ENCODE measurements around the gene ZNF549.

DNA sequence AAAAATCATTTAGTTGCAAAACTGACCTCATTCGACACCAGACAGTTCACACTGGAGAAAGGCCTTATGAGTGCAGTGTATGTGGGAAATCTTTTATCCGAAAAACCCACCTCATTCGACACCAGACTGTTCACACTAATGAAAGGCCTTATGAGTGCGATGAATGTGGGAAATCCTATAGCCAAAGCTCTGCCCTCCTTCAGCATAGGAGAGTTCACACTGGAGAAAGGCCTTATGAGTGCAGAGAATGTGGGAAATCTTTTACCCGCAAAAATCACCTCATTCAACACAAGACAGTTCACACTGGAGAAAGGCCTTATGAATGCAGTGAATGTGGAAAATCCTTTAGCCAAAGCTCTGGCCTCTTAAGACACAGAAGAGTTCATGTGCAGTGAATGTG is 79.8 kb downstream of the ZNF549 start:
- TF ChIP-seq CTCF (IDR thresholded peaks at IDR 0.05; ENCODE audit: insufficient read depth, low read length, poor library complexity, severe bottlenecking) (no peak), EZH2phosphoT487 (conservative IDR thresholded peaks at IDR 0.05; ENCODE audit: low read length) (no peak)
